GM12801 (cell line): ENCODE results near the gene MAGI1.

Experiments used
- CTCF ChIP-seq: IDR thresholded peaks from one replicate; pipeline ENCODE4 v1.5.1; 2011; ENCODE audit warnings: control low read depth; ENCODE audit not compliant: insufficient read length; ENCODE audit errors: extremely low read depth

The MAGI1 gene

DNA sequence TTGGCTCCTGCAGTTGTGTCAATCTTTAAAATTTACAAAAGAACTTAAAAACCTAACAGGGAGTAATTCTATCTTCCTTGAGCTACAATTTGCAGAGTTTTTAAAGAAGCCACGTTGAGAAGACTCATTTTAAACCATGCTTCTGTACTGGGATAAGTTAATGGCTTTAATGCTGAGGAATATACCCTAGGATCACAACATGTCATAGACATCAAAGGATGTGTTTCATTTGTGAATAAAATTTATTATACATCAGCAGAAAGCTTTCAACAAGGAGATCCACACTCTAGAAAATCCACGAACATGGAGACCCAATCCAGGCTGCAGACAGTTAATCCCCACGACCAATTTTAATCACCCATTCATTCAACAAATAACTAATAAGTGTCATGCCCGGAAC lies 297.2 kb downstream of the MAGI1 start:
- no peak for TF ChIP-seq CTCF

DNA sequence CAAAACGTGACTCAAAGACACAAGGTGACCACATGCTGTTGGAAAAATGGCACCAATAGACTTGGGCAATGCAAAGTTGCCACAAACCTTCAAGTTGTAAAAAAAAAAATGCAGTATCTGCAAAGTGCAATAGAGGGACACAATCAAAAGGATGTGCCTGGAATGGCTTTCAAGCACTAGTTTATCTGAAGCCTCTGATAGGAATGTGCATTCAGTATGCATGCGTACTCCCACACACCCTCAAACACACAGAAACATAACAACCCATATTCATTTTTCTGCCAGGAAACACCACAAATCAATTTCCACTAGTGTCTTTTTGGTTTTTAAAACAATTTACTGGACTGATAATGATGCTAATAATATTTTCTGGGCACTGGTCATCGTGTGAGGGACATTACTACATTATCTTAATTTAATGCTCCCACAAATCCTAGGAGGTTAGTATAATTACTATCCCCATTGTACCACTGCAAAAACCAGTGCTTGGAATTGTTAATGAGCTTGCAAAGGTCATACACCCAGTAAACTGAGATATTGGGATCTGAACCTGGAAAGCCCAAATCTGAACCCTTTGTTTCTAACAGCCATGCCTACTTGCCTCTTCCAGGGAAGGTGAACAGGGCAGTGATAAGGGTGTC lies 298.7 kb downstream of the MAGI1 start:
- no peak for TF ChIP-seq CTCF

- TF ChIP-seq CTCF = no peak
Measured at GRCh38 chr3:65734792-65735191, 303.9 kb downstream of the MAGI1 start.

GRCh38 chr3:65734382-65734781 lies 304.3 kb downstream of the MAGI1 start:
- no peak for TF ChIP-seq CTCF

DNA sequence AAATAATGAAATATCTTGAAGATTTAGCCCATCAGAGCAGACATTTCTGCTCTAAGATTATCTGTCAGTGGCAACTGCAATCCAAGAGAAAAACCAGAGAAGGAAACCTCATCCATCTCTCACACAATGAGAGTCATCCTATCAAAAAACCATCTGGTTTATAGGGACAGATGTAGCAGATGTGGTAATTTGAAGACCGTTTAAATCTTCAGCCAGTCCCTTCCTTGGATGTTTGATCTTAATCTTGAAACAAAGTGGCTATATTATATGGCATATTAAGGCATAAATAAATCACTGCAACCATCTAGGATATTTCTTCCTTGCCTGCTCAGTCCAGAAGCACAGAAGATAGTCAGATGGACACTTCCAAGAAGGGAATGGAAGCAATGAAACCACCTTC lies 305.3 kb downstream of the MAGI1 start:
- TF ChIP-seq CTCF = no peak

DNA sequence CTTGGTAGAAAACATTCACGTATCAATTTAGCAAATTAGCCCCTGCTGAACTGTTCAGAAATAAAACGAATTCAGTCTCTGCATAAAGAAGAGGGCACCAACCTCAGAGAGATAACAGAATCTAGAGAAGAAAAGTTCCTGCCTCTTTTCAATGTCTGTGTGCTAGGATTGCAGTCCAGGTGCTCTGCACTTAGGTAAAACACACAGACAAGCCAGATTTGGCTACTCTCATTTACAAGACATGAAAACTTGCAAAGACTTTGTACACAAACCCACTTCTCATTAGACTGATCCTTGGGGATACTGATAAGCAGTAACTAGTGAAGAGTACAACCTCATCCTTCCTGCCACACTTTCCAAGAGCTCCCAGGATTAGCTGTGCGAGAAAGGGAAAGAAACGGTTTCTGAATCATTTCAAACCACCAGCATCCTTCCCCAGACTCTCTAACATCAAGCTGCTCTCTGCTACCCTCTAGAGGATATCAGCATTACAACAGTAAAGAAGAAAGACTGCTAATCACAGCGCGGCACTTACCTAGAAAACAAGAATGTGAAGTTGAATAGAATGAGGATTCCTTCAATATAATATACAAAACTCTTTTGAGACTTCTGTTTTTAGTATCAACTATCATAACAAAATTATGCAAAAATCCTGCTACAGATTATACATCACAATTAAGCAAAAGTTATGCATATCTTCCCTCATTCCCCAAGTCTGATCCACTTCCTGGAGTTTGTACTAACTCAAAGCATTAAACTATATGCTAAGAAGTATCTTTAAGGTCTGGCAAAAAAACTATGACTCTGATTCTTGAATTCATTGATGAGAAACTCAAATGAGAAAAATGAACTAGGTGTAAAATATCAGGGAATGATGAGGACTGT lies 306.4 kb downstream of the MAGI1 start:
- TF ChIP-seq CTCF = no peak

DNA sequence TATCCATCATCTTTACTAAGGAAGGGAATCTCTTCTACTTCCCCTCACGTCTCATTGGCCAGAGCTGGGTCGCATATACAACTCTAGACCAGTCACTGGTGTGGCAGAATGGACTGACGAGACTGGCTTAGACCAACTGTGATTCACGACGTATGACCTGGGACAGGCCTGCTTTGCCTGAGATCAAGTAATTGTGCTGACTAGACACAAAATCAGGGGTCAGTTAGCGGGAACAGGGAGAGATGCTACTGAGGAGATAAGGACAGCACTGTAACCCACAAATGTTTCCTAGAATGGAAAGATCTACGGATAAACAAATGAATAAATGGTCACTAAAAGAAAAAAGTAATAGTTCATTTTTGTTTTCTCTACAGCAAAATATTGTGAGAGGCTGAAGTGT lies 308.3 kb downstream of the MAGI1 start:
- TF ChIP-seq CTCF = no peak
